ENCODE results near the gene TMEM117.

DNA sequence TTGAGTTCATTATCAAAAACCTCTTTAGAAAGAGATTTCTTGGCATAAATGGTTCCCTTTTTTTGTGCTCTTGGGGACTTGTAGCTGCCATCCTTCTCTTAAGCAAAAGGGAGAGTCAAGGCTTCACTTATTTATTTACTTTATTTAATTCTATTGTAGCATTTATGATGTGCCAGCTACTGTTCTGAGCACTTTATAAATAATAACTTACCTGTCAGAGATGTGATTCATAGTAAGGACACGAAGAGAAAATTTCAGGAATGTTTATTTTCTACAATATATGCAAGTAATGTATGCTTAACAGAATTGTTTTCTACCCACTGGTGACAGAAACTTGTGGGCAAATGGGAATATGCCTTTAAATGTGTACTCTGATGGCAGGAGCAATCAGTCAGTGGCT is 33.3 kb downstream of the TMEM117 start:
- TF ChIP-seq, protein P1, sequence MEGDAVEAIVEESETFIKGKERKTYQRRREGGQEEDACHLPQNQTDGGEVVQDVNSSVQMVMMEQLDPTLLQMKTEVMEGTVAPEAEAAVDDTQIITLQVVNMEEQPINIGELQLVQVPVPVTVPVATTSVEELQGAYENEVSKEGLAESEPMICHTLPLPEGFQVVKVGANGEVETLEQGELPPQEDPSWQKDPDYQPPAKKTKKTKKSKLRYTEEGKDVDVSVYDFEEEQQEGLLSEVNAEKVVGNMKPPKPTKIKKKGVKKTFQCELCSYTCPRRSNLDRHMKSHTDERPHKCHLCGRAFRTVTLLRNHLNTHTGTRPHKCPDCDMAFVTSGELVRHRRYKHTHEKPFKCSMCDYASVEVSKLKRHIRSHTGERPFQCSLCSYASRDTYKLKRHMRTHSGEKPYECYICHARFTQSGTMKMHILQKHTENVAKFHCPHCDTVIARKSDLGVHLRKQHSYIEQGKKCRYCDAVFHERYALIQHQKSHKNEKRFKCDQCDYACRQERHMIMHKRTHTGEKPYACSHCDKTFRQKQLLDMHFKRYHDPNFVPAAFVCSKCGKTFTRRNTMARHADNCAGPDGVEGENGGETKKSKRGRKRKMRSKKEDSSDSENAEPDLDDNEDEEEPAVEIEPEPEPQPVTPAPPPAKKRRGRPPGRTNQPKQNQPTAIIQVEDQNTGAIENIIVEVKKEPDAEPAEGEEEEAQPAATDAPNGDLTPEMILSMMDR (conservative IDR thresholded peaks at IDR 0.05; ENCODE audit: low read length), result no peak
- no peak for TF ChIP-seq EZH2phosphoT487 (IDR thresholded peaks at IDR 0.05; ENCODE audit: borderline replicate concordance, low read depth, low read length)

All from OCI-LY7 (cell line).